Measurements from ENCODE around the gene VSNL1.

GRCh38 chr2:17536416-17536815 is 4.1 kb upstream of the VSNL1 start:
- TF ChIP-seq CTCF (conservative IDR thresholded peaks at IDR 0.05 in 1 of 2, IDR thresholded peaks at IDR 0.05 in 1 of 2; ENCODE audit: low read depth in 1 of 2, low read length in 2 of 2), result no peak
- no peak for TF ChIP-seq EZH2 (IDR thresholded peaks at IDR 0.05; ENCODE audit: low read length, missing control alignments)

All from fibroblast of lung (primary cell).